MM.1S (cell line): ENCODE results near the gene VPS54.

Experiments
- CTCF ChIP-seq: fragments of 300-600 bp; sonication (generic); IDR thresholded peaks from 2 replicates; pipeline ENCODE4 v1.5.1; 2016; ENCODE audit warnings: antibody characterized with exemption, low read length, mixed read lengths
- EZH2 ChIP-seq: fragments of 300-600 bp; sonication (generic); optimal IDR thresholded peaks from 2 replicates; pipeline ENCODE3; 2017; ENCODE audit warnings: low read depth, mild to moderate bottlenecking, antibody characterized with exemption, low read length, mixed read lengths

GRCh38 chr2:63926815-63927214 lies 92.4 kb downstream of the VPS54 start:
- TF ChIP-seq EZH2: no peak
- no peak for TF ChIP-seq CTCF
